GM23338 (cell line): ENCODE results near the gene ZNF670. TPM values are rescaled to one million over a fixed set of nuclear protein-coding genes. Genes with fewer than 3 reads are reported as not detected.

ENCODE experiments used
- ATAC-seq: fragments of 200-7000 bp; cut with Tn5 transposase; 3 replicates; pipeline ENCODE4 v1.9.1; 2020
- DNase-seq: peaks from one replicate; pipeline ENCODE4 v3.0.0-alpha.2; 2015; ENCODE audit warnings: low spot score
- H2AFZ ChIP-seq: fragments of 200-600 bp; sonication (generic); 2 replicates; pipeline ENCODE4 v1.8.0; 2016; ENCODE audit warnings: antibody characterized with exemption, mild to moderate bottlenecking, moderate library complexity
- H3F3A ChIP-seq: fragments of 200-600 bp; sonication (generic); replicated peaks from 2 replicates; pipeline ENCODE4 v1.8.0; 2017; ENCODE audit warnings: antibody characterized with exemption, mixed run types, low read depth
- H3K27ac ChIP-seq: fragments of 200-600 bp; sonication (generic); 2 replicates; pipeline ENCODE4 v1.6.1; 2016; ENCODE audit warnings: low read depth
- H3K27me3 ChIP-seq: fragments of 200-600 bp; sonication (generic); 2 replicates; pipeline ENCODE4 v1.8.0; 2016; ENCODE audit warnings: mild to moderate bottlenecking, mixed run types, moderate library complexity; ENCODE audit not compliant: insufficient read depth
- H3K36me3 ChIP-seq: fragments of 200-600 bp; sonication (generic); 2 replicates; pipeline ENCODE4 v1.8.0; 2016; ENCODE audit warnings: mild to moderate bottlenecking; ENCODE audit not compliant: insufficient read depth
- H3K4me1 ChIP-seq: fragments of 200-600 bp; sonication (generic); 2 replicates; pipeline ENCODE4 v1.8.0; 2016; ENCODE audit warnings: mild to moderate bottlenecking, moderate library complexity; ENCODE audit not compliant: insufficient read depth
- H3K4me2 ChIP-seq: fragments of 200-600 bp; sonication (generic); 2 replicates; pipeline ENCODE4 v1.7.1; 2017; ENCODE audit warnings: mixed run types
- H3K4me3 ChIP-seq: fragments of 200-600 bp; sonication (generic); 2 replicates; pipeline ENCODE4 v1.6.1; 2016; ENCODE audit warnings: mixed run types
- H3K79me2 ChIP-seq: fragments of 200-600 bp; sonication (generic); replicated peaks from 2 replicates; pipeline ENCODE4 v1.8.0; 2017; ENCODE audit warnings: mild to moderate bottlenecking; ENCODE audit not compliant: insufficient read depth
- H3K9me2 ChIP-seq: fragments of 200-600 bp; sonication (generic); 2 replicates; pipeline ENCODE4 v1.8.0; 2017; ENCODE audit not compliant: insufficient read depth
- H4K20me1 ChIP-seq: fragments of 200-600 bp; sonication (generic); replicated peaks from 2 replicates; pipeline ENCODE4 v1.8.0; 2017; ENCODE audit warnings: mild to moderate bottlenecking; ENCODE audit not compliant: insufficient read depth
- H3K27ac Mint-ChIP-seq: 2 replicates; pipeline ENCODE4 v1.8.0; 2020; ENCODE audit warnings: inconsistent platforms, mild to moderate bottlenecking, moderate library complexity, mixed read lengths
- H3K27me3 Mint-ChIP-seq: 3 replicates; pipeline ENCODE4 v1.8.0; 2022; ENCODE audit warnings: low read depth, mild to moderate bottlenecking, moderate library complexity, mixed read lengths, inconsistent platforms; ENCODE audit not compliant: insufficient read depth, poor library complexity
- H3K36me3 Mint-ChIP-seq: 3 replicates; pipeline ENCODE4 v1.8.0; 2021; ENCODE audit warnings: low read depth, mild to moderate bottlenecking, inconsistent platforms, moderate library complexity, mixed read lengths
- H3K4me1 Mint-ChIP-seq: 3 replicates; pipeline ENCODE4 v1.8.0; 2020; ENCODE audit warnings: mild to moderate bottlenecking, inconsistent platforms, mixed read lengths
- H3K4me3 Mint-ChIP-seq: 3 replicates; pipeline ENCODE4 v1.8.0; 2021; ENCODE audit warnings: moderate library complexity, mild to moderate bottlenecking, inconsistent platforms, mixed read lengths
- H3K9me3 Mint-ChIP-seq: 3 replicates; pipeline ENCODE4 v1.8.0; 2020; ENCODE audit warnings: moderate library complexity, mild to moderate bottlenecking, inconsistent platforms, mixed read lengths
- ETS1 ChIP-seq: IDR thresholded peaks from 2 replicates; pipeline ENCODE4 v1.6.1; 2016; ENCODE audit warnings: antibody characterized with exemption
- EZH2 ChIP-seq: fragments of 200-600 bp; sonication (generic); IDR thresholded peaks from one replicate; pipeline ENCODE4 v1.8.0; 2017; ENCODE audit warnings: antibody characterized with exemption, mild to moderate bottlenecking, low read depth; ENCODE audit not compliant: unreplicated experiment
- POLR2AphosphoS5 ChIP-seq: IDR thresholded peaks from 2 replicates; pipeline ENCODE4 v1.6.1; 2016; ENCODE audit warnings: antibody characterized with exemption, low read depth
- REST ChIP-seq: IDR thresholded peaks from one replicate; pipeline ENCODE4 v1.6.1; 2018; ENCODE audit warnings: antibody characterized with exemption; ENCODE audit not compliant: unreplicated experiment
- STAT1 ChIP-seq: IDR thresholded peaks from one replicate; pipeline ENCODE4 v1.6.1; 2016; ENCODE audit warnings: antibody characterized with exemption; ENCODE audit not compliant: unreplicated experiment
- ZNF114 ChIP-seq: fragments of 250-450 bp; sonication (Bioruptor Pico); IDR thresholded peaks from 2 replicates; pipeline ENCODE4 v1.5.0; 2020; ENCODE audit warnings: mild to moderate bottlenecking, moderate library complexity
- ZNF331 ChIP-seq: fragments of 250-450 bp; sonication (Bioruptor Pico); IDR thresholded peaks from 2 replicates; pipeline ENCODE4 v1.5.0; 2020; ENCODE audit warnings: low read depth, mild to moderate bottlenecking, moderate library complexity
- ZNF462 ChIP-seq: fragments of 250-450 bp; sonication (Bioruptor Pico); IDR thresholded peaks from 2 replicates; pipeline ENCODE4 v1.5.0; 2020; ENCODE audit warnings: mild to moderate bottlenecking, moderate library complexity
- polyA plus RNA-seq: library from polyadenylated mRNA; unstranded; fragments of >200 nt; fragmentation: Nextera tagmentation; extraction: Ambion mirVana; gene quantifications from 2 replicates; pipeline ENCODE4 v1.2.1, GENCODE V29; 2016
- total RNA-seq: library from RNA; depleted of rRNA; stranded (reverse); fragments of >200 nt; shearing (Covaris generic); gene quantifications from 2 replicates; pipeline ENCODE4 v1.2.3, GENCODE V29; 2014

Gene ZNF670
- total and polyA plus RNA-seq, 2 experiments from 2014 or later = 8.0 to 19.3 TPM

GRCh38 chr1:247115141-247115510 lies 36.5 kb upstream of the ZNF670 start (continued):
- no peak for TF ChIP-seq ZNF462 (CRISPR knock-in tag)
- no peak for TF ChIP-seq STAT1
- no peak for TF ChIP-seq ZNF331 (CRISPR knock-in tag)
- TF ChIP-seq ZNF114 (CRISPR knock-in tag) = no peak

- peaks cover 37% of the 10 kb centered on the region for H3K27me3 ChIP-seq
- H4K20me1 ChIP-seq = no peaks in the 10 kb centered on the region
- no peak overlapping the region for H3K27ac Mint-ChIP-seq
- H3K36me3 Mint-ChIP-seq = peaks cover 3% of the 10 kb centered on the region; the same call in 1 of the 3 replicates
- no peak overlapping the region for H3K4me2 ChIP-seq
- peaks cover 3% of the 10 kb centered on the region for H3K4me1 ChIP-seq
- no peaks in the 10 kb centered on the region for H3K9me2 ChIP-seq
- no peaks in the 10 kb centered on the region for H3K79me2 ChIP-seq
- no peak overlapping the region for H3K4me3 Mint-ChIP-seq
- peaks cover 32% of the 10 kb centered on the region for H3K27me3 Mint-ChIP-seq
- no peaks in the 10 kb centered on the region for H3F3A ChIP-seq
- H3K4me3 ChIP-seq = no peak overlapping the region
- no peak for DNase-seq
- H3K36me3 ChIP-seq = no peaks in the 10 kb centered on the region
- H3K27ac ChIP-seq = no peak overlapping the region
- ATAC-seq = no peak
- peaks cover 8% of the 10 kb centered on the region; the same call in 2 of the 3 replicates for H3K9me3 Mint-ChIP-seq
- H3K4me1 Mint-ChIP-seq = peaks cover 10% of the 10 kb centered on the region
- H2AFZ ChIP-seq = no peak overlapping the region
- TF ChIP-seq ZNF331 (CRISPR knock-in tag) = no peak
- TF ChIP-seq ZNF114 (CRISPR knock-in tag) = no peak
- TF ChIP-seq ETS1 = no peak
- TF ChIP-seq STAT1 = no peak
- no peak for TF ChIP-seq EZH2
- no peak for TF ChIP-seq POLR2AphosphoS5
- no peak for TF ChIP-seq REST
These were observed 35.9 kb upstream of the ZNF670 start for GRCh38 chr1:247114351-247115140.
